GM21390 (cell line): ENCODE data around the gene HDAC3.

ENCODE experiments used
- ATAC-seq: cut with Tn5 transposase; IDR thresholded peaks from one replicate; pipeline ENCODE4 v1.9.1; 2021; ENCODE audit not compliant: unreplicated experiment

The HDAC3 gene

DNA sequence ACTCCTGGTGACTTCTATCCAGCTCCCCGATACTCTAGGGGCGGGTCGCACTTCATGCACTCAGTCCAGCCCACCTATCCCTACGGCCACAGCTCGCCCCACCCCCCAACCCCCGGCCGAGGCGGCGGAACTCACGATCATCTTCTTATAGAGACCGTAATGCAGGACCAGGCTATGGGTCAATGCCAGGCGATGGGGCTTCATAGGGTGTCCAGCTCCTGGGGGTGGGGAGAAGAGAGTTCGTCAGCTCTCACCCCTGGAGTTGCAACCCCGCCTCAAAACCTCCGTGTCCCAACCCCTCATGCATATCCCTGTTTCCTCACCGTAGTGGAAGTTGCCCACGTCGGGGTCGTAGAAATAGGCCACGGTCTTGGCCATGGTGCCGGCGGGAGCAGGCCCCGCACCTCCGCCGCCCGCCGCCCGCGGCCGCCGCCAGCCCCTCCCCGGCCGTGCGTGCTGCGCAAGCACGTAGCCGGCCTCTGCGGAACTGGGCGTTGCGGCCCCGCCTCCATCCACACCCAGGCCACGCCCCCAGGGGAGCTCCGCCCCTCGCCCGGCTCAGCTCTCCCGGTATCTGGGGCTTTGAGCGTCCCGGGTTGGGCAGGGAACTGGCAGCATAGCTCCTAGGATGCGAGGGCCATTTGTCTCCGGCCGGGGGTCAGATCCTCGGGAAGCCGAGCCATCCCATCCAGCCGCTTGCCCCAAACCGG lies at the start of gene HDAC3, which contains the start of gene RELL2:
HDAC3 (minus strand) TSS at position 437 of the 710 bp plus-strand sequence; CDS start at position 378, 59 bp downstream.
RELL2 (plus strand) TSS at position 585 of the 710 bp plus-strand sequence. CDS start 1,229 bp downstream, outside the sequence.
- ATAC-seq = peak; percentile 69

DNA sequence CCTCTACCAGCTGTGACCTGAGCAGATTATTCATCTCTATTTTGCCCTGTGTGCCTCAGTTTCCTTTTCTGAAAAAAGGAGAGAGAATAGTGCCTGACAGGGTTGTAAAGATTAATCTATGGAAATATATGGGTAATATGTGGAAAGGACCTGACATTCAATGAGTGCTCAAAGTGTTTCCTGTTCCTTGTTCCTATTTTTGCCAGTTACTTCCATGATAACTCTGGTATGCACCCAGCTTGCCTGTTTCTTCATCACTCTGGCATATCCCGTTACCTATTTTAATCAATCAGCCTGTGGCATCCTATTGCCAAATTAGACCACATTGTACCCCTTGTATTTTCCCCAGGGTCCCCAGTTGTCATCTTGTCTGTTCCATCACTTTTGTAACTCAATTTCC lies 48.9 kb upstream of the HDAC3 start:
- no peak for ATAC-seq

DNA sequence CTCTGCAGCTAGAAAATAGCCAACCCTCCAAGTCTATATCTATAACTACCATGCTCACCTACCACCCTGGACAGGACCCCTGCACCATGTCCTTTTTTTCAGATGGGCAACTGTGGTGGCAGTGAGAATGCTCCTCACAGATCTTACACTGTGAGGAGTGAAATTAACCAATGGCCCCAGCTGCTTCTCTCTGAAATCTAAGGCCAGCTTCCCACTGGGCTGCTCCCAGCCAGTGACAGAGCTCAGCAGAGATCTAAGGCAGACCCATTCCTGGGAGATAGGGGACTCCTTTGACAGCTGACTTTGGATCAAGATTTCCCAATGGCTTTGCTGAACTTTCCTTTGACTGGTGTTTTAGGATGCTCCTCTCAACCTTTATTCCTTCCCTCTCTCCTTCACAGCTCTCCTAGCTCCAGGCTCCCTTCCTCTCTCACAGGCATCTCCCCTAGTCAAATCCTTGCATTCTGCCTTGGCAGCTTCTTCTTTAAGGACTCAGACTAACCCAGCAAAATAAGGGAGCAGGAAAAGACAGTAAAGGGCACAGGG lies 47.0 kb upstream of the HDAC3 start:
- ATAC-seq = no peak

DNA sequence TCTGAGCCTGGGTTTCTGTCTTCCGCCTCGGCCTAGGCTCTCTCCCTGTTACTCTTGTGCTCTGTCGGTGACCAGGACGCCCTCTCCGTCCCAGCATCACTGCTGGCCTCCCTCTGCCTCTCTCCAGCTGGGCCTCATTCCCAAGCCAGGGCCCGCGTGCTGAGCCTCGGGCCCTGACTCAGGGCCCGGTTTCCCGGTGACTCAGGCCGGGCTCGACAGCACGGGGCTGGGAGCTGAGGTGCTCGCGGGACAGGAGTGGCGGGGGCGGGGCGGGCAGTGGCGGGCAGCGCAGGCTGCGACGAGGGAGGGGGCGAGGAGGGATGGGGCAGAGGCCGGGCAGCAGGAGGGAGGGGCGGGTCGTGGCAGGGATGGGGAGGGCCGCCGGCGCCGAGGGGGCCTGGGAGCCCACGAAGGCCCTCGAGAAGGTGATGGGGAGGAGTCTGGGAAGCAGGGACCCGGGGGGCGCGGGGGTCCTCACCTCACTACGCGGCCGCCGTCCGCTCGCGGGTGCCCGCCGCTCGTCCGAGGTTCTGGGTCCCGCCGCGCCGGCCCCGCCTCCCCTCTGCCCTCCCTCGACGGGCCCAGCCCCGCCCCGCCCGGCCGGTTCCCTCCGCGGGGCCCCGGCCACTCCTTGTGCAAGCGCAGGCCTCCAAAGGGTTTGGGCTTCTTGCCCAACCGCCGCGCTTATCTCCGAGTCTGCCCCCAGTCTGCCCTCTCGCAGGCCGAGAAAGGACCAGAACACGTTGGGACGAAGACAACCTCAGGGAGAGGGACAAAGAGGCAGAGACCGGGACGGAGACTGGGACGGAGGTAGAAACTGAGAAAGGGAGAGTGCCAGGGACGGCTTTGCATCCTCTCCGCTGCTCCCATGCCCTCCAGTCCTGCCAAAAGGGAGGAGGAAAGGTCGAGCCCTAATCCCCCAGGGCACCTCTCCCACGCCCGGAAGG lies 45.3 kb upstream of the HDAC3 start, which contains the start of gene ARAP3:
ARAP3 (minus strand) TSS at position 536 of the 947 bp plus-strand sequence. CDS start 1,744 bp downstream, outside the sequence.
- ATAC-seq = no peak

- no peak for ATAC-seq
Measured at GRCh38 chr5:141681295-141681694, 44.6 kb upstream of the HDAC3 start.

GRCh38 chr5:141680751-141681201 lies 44.1 kb upstream of the HDAC3 start:
- no peak for ATAC-seq

DNA sequence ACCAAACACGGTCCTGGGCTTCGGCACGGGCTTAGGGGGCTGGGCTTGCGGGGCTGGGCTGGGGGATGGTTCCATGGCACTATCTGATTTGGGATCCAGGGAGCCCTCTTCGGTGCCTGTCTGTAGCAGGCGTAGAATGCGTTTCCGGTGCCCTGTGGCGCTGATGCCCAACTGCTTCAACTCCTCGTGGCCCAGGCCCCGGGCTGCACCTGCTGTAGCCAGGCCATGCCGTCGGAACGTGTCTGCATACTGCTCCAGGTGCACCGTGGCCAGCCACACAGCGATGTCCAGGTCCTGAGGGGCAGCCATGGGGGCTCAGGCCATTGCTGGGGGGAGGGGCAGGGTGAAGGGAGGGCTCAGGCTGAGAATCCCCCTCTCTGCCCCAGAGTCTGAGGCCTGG lies 43.5 kb upstream of the HDAC3 start:
- ATAC-seq = no peak

DNA sequence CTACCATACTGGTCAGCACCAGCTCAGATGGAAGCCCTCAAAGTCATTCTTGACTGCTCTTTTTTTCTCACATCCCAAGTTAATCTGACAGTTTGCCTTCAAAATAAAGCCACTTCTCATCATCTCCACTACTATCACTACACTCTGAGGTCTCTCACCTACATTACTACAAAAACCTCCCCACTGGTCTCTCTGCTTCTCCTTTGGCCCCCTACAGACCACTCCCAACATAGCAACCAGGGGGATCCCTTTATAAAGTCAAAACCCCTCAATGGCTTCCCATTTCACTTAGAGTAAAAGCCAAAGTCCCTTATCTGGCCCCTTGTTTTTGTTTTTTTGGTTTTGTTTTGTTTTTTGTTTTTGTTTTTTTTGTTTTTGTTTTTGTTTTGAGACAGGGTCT lies 40.8 kb upstream of the HDAC3 start:
- ATAC-seq = no peak

- ATAC-seq = no peak
Measured at GRCh38 chr5:141675672-141676071, 39.0 kb upstream of the HDAC3 start.

DNA sequence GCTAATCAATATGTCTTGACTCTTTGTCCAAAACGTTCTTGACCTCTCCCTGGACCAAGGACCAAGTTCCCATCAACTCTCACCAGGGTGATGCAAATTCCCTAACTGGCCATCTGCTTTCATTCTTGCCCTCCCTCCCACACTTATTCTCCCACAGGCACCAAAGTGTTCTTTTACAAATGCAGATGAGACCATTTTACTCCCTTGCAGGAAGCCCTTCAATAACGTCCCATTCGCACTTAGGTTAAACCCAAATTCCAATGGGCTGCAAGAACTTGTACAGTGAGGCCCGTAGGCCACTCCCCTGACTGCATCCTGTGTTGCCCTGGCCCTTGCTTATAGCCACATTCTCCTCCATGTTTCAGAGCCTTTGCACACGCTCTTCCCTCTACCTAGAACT lies 38.1 kb upstream of the HDAC3 start:
- no peak for ATAC-seq

- ATAC-seq = no peak
Measured at GRCh38 chr5:141672841-141673813, 36.5 kb upstream of the HDAC3 start.

DNA sequence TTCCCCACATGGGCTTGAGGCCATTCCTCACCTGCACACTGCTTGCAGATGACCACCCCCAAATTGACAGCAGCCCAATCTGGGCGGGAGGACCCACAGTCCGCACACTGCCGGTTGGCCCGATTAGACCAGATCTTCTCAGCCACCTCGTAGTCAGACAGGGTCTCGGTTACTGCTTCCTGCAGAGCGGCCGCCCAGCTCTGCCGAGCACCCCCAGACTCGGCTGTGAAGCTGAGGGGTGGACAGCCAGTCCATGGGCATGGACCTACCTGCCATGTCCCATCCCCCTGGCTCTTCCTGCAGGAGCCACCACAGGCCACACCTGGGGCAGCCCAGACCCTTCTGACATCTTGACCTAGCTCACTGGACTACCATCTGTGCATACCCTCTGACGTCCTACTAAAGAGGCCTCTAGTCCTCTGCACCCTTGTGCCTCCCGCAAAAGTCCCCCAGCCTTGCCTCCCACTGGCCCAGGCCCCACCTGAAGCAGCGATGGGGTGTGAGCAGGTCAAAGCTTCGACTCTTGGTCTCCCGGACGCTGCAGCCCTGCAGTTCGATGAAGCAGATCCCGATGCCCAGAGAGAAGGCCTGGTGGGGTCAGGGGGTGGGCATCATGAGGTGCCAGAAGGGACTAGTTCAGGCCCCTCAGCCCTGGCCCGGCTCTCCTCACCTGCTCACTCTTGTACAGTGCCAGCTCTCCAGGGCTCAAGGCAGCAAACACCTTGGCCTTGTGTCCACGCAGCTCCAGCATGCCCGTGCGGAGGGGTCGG lies 35.6 kb upstream of the HDAC3 start:
- ATAC-seq = no peak

DNA sequence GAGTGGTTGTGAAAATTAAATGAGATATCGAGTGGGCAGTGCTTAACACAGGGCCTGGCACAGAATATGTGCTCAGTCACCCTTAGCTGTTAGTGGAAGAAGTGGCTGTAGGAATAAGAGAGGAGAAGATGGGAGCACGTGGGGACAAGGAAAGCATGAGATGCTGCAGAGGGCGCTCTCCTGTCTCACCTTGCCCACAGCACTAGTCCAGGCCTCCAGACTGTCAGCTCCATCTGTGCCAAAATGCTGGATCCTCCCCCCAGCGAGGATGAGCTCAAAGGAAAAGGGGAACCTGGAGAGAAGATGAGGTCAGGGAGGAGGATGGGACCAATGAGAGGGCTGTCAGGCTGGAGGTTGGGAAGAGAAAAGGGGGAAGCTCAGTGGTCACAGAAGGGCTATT lies 32.9 kb upstream of the HDAC3 start:
- ATAC-seq = no peak

- ATAC-seq = no peak
Measured at GRCh38 chr5:141668601-141669265, 32.1 kb upstream of the HDAC3 start.

- ATAC-seq = no peak
Measured at GRCh38 chr5:141665995-141666940, 29.6 kb upstream of the HDAC3 start.

- ATAC-seq = peak; percentile 93
Measured at GRCh38 chr5:141664733-141665461, 28.2 kb upstream of the HDAC3 start.

GRCh38 chr5:141663506-141663905 lies 26.9 kb upstream of the HDAC3 start:
- ATAC-seq = no peak
